Liver (tissue), 9 donors: ENCODE data around the gene OVCH1. TPM values are rescaled to one million over a fixed set of nuclear protein-coding genes. Genes with fewer than 3 reads are reported as not detected.

ENCODE experiments used
- DNase-seq: peaks from one replicate; pipeline ENCODE4 v3.0.0-alpha.2; 2017; ENCODE audit warnings: low spot score
- H3K27ac ChIP-seq, 2 donors: one replicate each; pipeline ENCODE4 v1.7.0; 2013; ENCODE audit warnings: inconsistent platforms in 2 of 2, low read length in 2 of 2, control low read depth in 1 of 2, low read depth in 1 of 2, mild to moderate bottlenecking in 1 of 2
- H3K27me3 ChIP-seq, 4 donors: one replicate each; pipeline versions ENCODE4 v1.6.1 to v1.7.0; 2013; ENCODE audit warnings: low read length in 3 of 4, inconsistent platforms in 1 of 4, mild to moderate bottlenecking in 1 of 4, moderate library complexity in 1 of 4; ENCODE audit not compliant: control insufficient read depth in 4 of 4, insufficient read depth in 4 of 4
- H3K36me3 ChIP-seq, 4 donors: one replicate each; pipeline versions ENCODE4 v1.6.1 to v1.7.0; 2013; ENCODE audit warnings: low read length in 3 of 4, mild to moderate bottlenecking in 3 of 4, low read depth in 1 of 4, moderate library complexity in 1 of 4; ENCODE audit not compliant: control insufficient read depth in 4 of 4, insufficient read depth in 3 of 4
- H3K4me1 ChIP-seq, 4 donors: one replicate each; pipeline versions ENCODE4 v1.6.1 to v1.7.0; 2013; ENCODE audit warnings: low read length in 3 of 4, mild to moderate bottlenecking in 3 of 4, moderate library complexity in 1 of 4; ENCODE audit not compliant: control insufficient read depth in 4 of 4, insufficient read depth in 4 of 4
- H3K4me3 ChIP-seq, 3 donors: one replicate each; pipeline versions ENCODE4 v1.6.1 to v1.7.0; 2013; ENCODE audit warnings: low read length in 3 of 3, control low read depth in 1 of 3, low read depth in 1 of 3, mild to moderate bottlenecking in 1 of 3
- H3K9ac ChIP-seq, 2 donors: one replicate each; pipeline ENCODE4 v1.7.0; 2013; ENCODE audit warnings: low read length in 2 of 2, mild to moderate bottlenecking in 2 of 2, moderate library complexity in 2 of 2, control low read depth in 1 of 2, low read depth in 1 of 2
- H3K9me3 ChIP-seq, 4 donors: one replicate each; pipeline versions ENCODE4 v1.6.1 to v1.7.0; 2013; ENCODE audit warnings: low read length in 3 of 4; ENCODE audit not compliant: control insufficient read depth in 4 of 4
- EGR1 ChIP-seq, 2 donors: IDR thresholded peaks; 2 replicates each; pipeline ENCODE4 v1.6.1; 2016 to 2018; ENCODE audit warnings: antibody characterized with exemption in 2 of 2, low read depth in 2 of 2
- FOXA1 ChIP-seq: IDR thresholded peaks from 2 replicates; pipeline ENCODE4 v1.6.1; 2016; ENCODE audit warnings: antibody characterized with exemption
- GABPA ChIP-seq, 2 donors: IDR thresholded peaks in 1 of 2; conservative IDR thresholded peaks in 1 of 2; 2 replicates each; pipeline ENCODE4 v1.6.1; 2016; ENCODE audit warnings: antibody characterized with exemption in 2 of 2, mild to moderate bottlenecking in 1 of 2, moderate library complexity in 1 of 2
- HNF4A ChIP-seq, 2 donors: conservative IDR thresholded peaks; 2 replicates each; pipeline ENCODE4 v1.6.1; 2016; ENCODE audit warnings: antibody characterized with exemption in 2 of 2, mild to moderate bottlenecking in 2 of 2
- RAD21 ChIP-seq, 2 donors: IDR thresholded peaks; 2 replicates each; pipeline ENCODE4 v1.6.1; 2016; ENCODE audit warnings: antibody characterized with exemption in 2 of 2, mild to moderate bottlenecking in 2 of 2
- RXRA ChIP-seq, 2 donors: IDR thresholded peaks; 2 replicates each; pipeline ENCODE4 v1.6.1; 2017 to 2018; ENCODE audit warnings: antibody characterized with exemption in 2 of 2, mild to moderate bottlenecking in 1 of 2
- SP1 ChIP-seq: IDR thresholded peaks from 2 replicates; pipeline ENCODE4 v1.6.1; 2018; ENCODE audit warnings: antibody characterized with exemption, mild to moderate bottlenecking
- TAF1 ChIP-seq: conservative IDR thresholded peaks from 2 replicates; pipeline ENCODE4 v1.6.1; 2016; ENCODE audit warnings: antibody characterized with exemption, mild to moderate bottlenecking
- YY1 ChIP-seq: IDR thresholded peaks from 2 replicates; pipeline ENCODE4 v1.6.1; 2016; ENCODE audit warnings: antibody characterized with exemption, mild to moderate bottlenecking
- whole genome bisulfite sequencing: extraction: QIAGEN DNeasy Blood & Tissue Kit; methylation state at CpG from one replicate; pipeline ENCODE4 v1.1.7; 2013; 5-methylcytosine and 5-hydroxymethylcytosine counted together
- polyA plus RNA-seq, 2 donors: library from polyadenylated mRNA; stranded (reverse) in 1 of 2; unstranded in 1 of 2; fragments of 200-250 nt in 1 of 2; fragments of >200 nt in 1 of 2; fragmentation: Nextera tagmentation in 1 of 2; extraction: Ambion mirVana in 1 of 2; gene quantifications; one replicate each; pipeline versions ENCODE4 v1.2.1 to v1.2.3, GENCODE V29; 2013 to 2015
- total RNA-seq, 2 donors: library from RNA; depleted of rRNA; stranded (reverse); fragments of >200 nt; gene quantifications; one replicate each; pipeline ENCODE4 v1.2.3, GENCODE V29; 2014
- TF ChIP-seq, protein P1 (sequence below): fragments of 150-350 bp; IDR thresholded peaks from 2 replicates; pipeline ENCODE4 v1.5.1; 2017; ENCODE audit warnings: improper control_type of control experiment, low read depth, low read length; ENCODE audit not compliant: missing input control
- TF ChIP-seq, protein P2 (sequence below): IDR thresholded peaks from 2 replicates; pipeline ENCODE4 v1.6.1; 2016; ENCODE audit warnings: antibody characterized with exemption
- TF ChIP-seq, protein P3 (sequence below): IDR thresholded peaks from 2 replicates; pipeline ENCODE4 v1.6.1; 2016; ENCODE audit warnings: antibody characterized with exemption
- TF ChIP-seq, protein P4 (sequence below): IDR thresholded peaks from 2 replicates; pipeline ENCODE4 v1.6.1; 2016; ENCODE audit warnings: antibody characterized with exemption, mild to moderate bottlenecking
- TF ChIP-seq, protein P5 (sequence below): IDR thresholded peaks from 2 replicates; pipeline ENCODE4 v1.6.1; 2016; ENCODE audit warnings: antibody characterized with exemption
- donor health status: healthy.
- donor health status: healthy.
- donor health status: healthy.
- donor health status: healthy.
- donor health status: healthy.

Gene OVCH1
- total and polyA plus RNA-seq, 4 donors = 0.08 TPM; not detected in 3

DNA sequence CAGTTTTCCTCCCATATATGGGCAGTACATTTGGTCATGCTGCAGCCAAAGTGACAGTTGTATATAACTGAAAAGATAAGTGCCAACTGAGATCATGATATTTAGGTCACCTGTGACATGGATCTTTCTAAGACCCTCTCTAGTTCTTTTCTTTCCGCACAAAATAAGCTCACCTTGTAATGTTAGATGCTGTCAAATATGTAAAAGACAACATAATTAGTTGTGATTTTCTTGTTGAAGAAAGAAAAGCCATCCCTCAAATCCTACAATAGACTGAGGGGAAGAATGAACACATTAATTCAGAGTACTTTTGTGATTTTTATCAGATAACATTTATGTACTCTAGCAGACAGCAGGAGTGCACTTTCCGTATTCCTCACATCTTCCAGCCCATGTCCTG lies 37.4 kb downstream of the OVCH1 start:
- WGBS = 92% methylated on average over 2 of the region's 2 CpGs
- H3K27ac ChIP-seq = no peak overlapping the region
- H3K27me3 ChIP-seq = no peaks in the 10 kb centered on the region
- H3K4me1 ChIP-seq = no peaks in the 10 kb centered on the region
- TF ChIP-seq HNF4A (conservative IDR thresholded peaks at IDR 0.05) (no peak), SP1 (no peak), RAD21 (IDR thresholded peaks at IDR 0.05) (no peak), YY1 (no peak), FOXA1 (no peak), GABPA (IDR thresholded peaks at IDR 0.05 in 1 of 2, conservative IDR thresholded peaks at IDR 0.05 in 1 of 2) (no peak)
- TF ChIP-seq, protein P1, sequence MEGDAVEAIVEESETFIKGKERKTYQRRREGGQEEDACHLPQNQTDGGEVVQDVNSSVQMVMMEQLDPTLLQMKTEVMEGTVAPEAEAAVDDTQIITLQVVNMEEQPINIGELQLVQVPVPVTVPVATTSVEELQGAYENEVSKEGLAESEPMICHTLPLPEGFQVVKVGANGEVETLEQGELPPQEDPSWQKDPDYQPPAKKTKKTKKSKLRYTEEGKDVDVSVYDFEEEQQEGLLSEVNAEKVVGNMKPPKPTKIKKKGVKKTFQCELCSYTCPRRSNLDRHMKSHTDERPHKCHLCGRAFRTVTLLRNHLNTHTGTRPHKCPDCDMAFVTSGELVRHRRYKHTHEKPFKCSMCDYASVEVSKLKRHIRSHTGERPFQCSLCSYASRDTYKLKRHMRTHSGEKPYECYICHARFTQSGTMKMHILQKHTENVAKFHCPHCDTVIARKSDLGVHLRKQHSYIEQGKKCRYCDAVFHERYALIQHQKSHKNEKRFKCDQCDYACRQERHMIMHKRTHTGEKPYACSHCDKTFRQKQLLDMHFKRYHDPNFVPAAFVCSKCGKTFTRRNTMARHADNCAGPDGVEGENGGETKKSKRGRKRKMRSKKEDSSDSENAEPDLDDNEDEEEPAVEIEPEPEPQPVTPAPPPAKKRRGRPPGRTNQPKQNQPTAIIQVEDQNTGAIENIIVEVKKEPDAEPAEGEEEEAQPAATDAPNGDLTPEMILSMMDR = no peak
- TF ChIP-seq, protein P2, sequence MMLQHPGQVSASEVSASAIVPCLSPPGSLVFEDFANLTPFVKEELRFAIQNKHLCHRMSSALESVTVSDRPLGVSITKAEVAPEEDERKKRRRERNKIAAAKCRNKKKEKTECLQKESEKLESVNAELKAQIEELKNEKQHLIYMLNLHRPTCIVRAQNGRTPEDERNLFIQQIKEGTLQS = no peak
- TF ChIP-seq, protein P3, sequence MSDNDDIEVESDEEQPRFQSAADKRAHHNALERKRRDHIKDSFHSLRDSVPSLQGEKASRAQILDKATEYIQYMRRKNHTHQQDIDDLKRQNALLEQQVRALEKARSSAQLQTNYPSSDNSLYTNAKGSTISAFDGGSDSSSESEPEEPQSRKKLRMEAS = no peak
- TF ChIP-seq, protein P4, sequence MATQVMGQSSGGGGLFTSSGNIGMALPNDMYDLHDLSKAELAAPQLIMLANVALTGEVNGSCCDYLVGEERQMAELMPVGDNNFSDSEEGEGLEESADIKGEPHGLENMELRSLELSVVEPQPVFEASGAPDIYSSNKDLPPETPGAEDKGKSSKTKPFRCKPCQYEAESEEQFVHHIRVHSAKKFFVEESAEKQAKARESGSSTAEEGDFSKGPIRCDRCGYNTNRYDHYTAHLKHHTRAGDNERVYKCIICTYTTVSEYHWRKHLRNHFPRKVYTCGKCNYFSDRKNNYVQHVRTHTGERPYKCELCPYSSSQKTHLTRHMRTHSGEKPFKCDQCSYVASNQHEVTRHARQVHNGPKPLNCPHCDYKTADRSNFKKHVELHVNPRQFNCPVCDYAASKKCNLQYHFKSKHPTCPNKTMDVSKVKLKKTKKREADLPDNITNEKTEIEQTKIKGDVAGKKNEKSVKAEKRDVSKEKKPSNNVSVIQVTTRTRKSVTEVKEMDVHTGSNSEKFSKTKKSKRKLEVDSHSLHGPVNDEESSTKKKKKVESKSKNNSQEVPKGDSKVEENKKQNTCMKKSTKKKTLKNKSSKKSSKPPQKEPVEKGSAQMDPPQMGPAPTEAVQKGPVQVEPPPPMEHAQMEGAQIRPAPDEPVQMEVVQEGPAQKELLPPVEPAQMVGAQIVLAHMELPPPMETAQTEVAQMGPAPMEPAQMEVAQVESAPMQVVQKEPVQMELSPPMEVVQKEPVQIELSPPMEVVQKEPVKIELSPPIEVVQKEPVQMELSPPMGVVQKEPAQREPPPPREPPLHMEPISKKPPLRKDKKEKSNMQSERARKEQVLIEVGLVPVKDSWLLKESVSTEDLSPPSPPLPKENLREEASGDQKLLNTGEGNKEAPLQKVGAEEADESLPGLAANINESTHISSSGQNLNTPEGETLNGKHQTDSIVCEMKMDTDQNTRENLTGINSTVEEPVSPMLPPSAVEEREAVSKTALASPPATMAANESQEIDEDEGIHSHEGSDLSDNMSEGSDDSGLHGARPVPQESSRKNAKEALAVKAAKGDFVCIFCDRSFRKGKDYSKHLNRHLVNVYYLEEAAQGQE = no peak
- TF ChIP-seq, protein P5, sequence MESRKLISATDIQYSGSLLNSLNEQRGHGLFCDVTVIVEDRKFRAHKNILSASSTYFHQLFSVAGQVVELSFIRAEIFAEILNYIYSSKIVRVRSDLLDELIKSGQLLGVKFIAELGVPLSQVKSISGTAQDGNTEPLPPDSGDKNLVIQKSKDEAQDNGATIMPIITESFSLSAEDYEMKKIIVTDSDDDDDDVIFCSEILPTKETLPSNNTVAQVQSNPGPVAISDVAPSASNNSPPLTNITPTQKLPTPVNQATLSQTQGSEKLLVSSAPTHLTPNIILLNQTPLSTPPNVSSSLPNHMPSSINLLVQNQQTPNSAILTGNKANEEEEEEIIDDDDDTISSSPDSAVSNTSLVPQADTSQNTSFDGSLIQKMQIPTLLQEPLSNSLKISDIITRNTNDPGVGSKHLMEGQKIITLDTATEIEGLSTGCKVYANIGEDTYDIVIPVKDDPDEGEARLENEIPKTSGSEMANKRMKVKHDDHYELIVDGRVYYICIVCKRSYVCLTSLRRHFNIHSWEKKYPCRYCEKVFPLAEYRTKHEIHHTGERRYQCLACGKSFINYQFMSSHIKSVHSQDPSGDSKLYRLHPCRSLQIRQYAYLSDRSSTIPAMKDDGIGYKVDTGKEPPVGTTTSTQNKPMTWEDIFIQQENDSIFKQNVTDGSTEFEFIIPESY = no peak
- H3K4me3 ChIP-seq = no peak overlapping the region
- H3K9ac ChIP-seq = no peak overlapping the region
- H3K9me3 ChIP-seq = no peaks in the 10 kb centered on the region
- no peaks in the 10 kb centered on the region for H3K36me3 ChIP-seq
- no peak for DNase-seq

DNA sequence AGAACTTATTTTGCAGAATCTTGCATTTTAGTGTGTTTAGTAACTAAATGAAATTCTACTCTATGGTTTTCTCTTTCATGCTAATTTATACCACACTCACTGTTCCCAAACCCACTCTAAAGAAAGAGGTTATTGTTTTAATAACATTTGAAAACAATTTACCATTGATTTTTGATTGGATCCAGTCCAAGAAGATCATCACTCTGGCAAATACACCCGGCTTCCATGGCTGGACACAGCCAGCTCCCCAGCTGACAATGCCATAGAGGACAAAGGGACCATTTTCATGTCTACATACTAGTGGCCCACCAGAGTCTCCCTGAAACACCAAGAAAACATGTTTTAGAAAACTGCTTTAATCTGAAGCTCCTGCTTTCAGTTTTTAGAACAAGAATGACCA lies 42.4 kb downstream of the OVCH1 start:
- Histone ChIP-seq H3K9ac (no peak overlapping the region), H3K4me1 (peaks cover 0 to 4% (median 0%) of the 10 kb centered on the region in 4 donors), H3K9me3 (no peaks in the 10 kb centered on the region), H3K36me3 (no peaks in the 10 kb centered on the region), H3K27ac (no peak overlapping the region), H3K27me3 (no peaks in the 10 kb centered on the region), H3K4me3 (no peak overlapping the region)
- no peak for DNase-seq
- TF ChIP-seq, protein P1 = no peak
- no peak for TF ChIP-seq TAF1
- TF ChIP-seq, protein P2 = no peak
- no peak for TF ChIP-seq GABPA (IDR thresholded peaks at IDR 0.05 in 1 of 2, conservative IDR thresholded peaks at IDR 0.05 in 1 of 2)
- TF ChIP-seq RXRA (IDR thresholded peaks at IDR 0.05) = no peak
- TF ChIP-seq EGR1 (IDR thresholded peaks at IDR 0.05; ENCODE audit: low read depth in 2 of 2) = no peak
- TF ChIP-seq RAD21 (IDR thresholded peaks at IDR 0.05) = no peak
- TF ChIP-seq, protein P3 = no peak
- 43% methylated on average over 1 of the region's 1 CpG for whole genome bisulfite sequencing
